Measurements from ENCODE around the gene TBX18. TPM values are rescaled to one million over a fixed set of nuclear protein-coding genes. Genes with fewer than 3 reads are reported as not detected.
A peak's percentile ranks its signal among the peaks of the same experiment; 100 is the strongest.

The TBX18 gene
- total and polyA plus RNA-seq, 4 experiments from 2014 or later: not detected

GRCh38 chr6:84667252-84668213, 96.9 kb downstream of the TBX18 start:
- Mint-ChIP-seq H3K36me3 (no peaks in the 10 kb centered on the region), H3K27me3 (no peaks in the 10 kb centered on the region), H3K9me3 (peaks cover 0 to 3% (median under 1%) of the 10 kb centered on the region in 8 donors), H3K4me1 (no peaks in the 10 kb centered on the region), H3K27ac (no peak overlapping the region), H3K4me3 (no peak overlapping the region)
- Histone ChIP-seq H3K36me3 (ENCODE audit: insufficient read depth, low read length) (no peaks in the 10 kb centered on the region), H3K27me3 (ENCODE audit: insufficient read depth, low read length) (no peaks in the 10 kb centered on the region), H3K4me1 (ENCODE audit: insufficient read depth, low read length) (no peaks in the 10 kb centered on the region), H3K4me3 (ENCODE audit: low read length in 2 of 2) (no peak overlapping the region), H3K9me3 (ENCODE audit: control insufficient read depth in 1 of 2, low read length in 2 of 2) (no peaks in the 10 kb centered on the region), H3K27ac (ENCODE audit: low read depth, low read length) (no peak overlapping the region)
- ChIA-PET POLR2A (ENCODE audit: partially characterized antibody) (no interaction called here), CTCF (ENCODE audit: partially characterized antibody) (no interaction called here)
- intact Hi-C loops (cut with micrococcal nuclease): no loop called here
- DNase-seq: no peak

GRCh38 chr6:84665401-84665800, 99.0 kb downstream of the TBX18 start:
- H3K4me1 ChIP-seq (ENCODE audit: insufficient read depth, low read length): no peaks in the 10 kb centered on the region
- DNase-seq: no peak
- Mint-ChIP-seq H3K27ac (no peak overlapping the region), H3K9me3 (peaks cover 0 to 3% (median 0%) of the 10 kb centered on the region in 8 donors), H3K36me3 (no peaks in the 10 kb centered on the region), H3K4me1 (no peaks in the 10 kb centered on the region), H3K27me3 (no peaks in the 10 kb centered on the region), H3K4me3 (no peak overlapping the region)
- no peaks in the 10 kb centered on the region for H3K27me3 ChIP-seq (ENCODE audit: insufficient read depth, low read length)
- ChIA-PET POLR2A (ENCODE audit: partially characterized antibody) (no interaction called here), CTCF (ENCODE audit: partially characterized antibody) (no interaction called here)
- intact Hi-C loops (cut with micrococcal nuclease): no loop called here
- H3K27ac ChIP-seq (ENCODE audit: low read depth, low read length): no peak overlapping the region
- H3K36me3 ChIP-seq (ENCODE audit: insufficient read depth, low read length): no peaks in the 10 kb centered on the region
- H3K9me3 ChIP-seq (ENCODE audit: control insufficient read depth in 1 of 2, low read length in 2 of 2): no peaks in the 10 kb centered on the region
- no peak overlapping the region for H3K4me3 ChIP-seq (ENCODE audit: low read length in 2 of 2)

- Mint-ChIP-seq H3K9me3 (peaks cover 0 to 3% (median 0%) of the 10 kb centered on the region in 8 donors), H3K27me3 (peaks cover 0 to 1% of the 10 kb centered on the region in 2 donors), H3K4me3 (no peak overlapping the region), H3K27ac (no peak overlapping the region), H3K4me1 (no peaks in the 10 kb centered on the region), H3K36me3 (no peaks in the 10 kb centered on the region)
- ChIA-PET CTCF (ENCODE audit: partially characterized antibody) (no interaction called here), POLR2A (ENCODE audit: partially characterized antibody) (no interaction called here)
- Histone ChIP-seq H3K27ac (ENCODE audit: low read depth, low read length) (no peak overlapping the region), H3K4me3 (ENCODE audit: low read length in 2 of 2) (no peak overlapping the region), H3K36me3 (ENCODE audit: insufficient read depth, low read length) (no peaks in the 10 kb centered on the region), H3K4me1 (ENCODE audit: insufficient read depth, low read length) (no peaks in the 10 kb centered on the region), H3K9me3 (ENCODE audit: control insufficient read depth in 1 of 2, low read length in 2 of 2) (no peaks in the 10 kb centered on the region), H3K27me3 (ENCODE audit: insufficient read depth, low read length) (no peaks in the 10 kb centered on the region)
- no peak for DNase-seq
- intact Hi-C loops (cut with micrococcal nuclease): no loop called here
These were observed 100.5 kb downstream of the TBX18 start for GRCh38 chr6:84663866-84664265.

GRCh38 chr6:84657486-84657885, 106.9 kb downstream of the TBX18 start:
- Histone ChIP-seq H3K36me3 (ENCODE audit: insufficient read depth, low read length) (no peaks in the 10 kb centered on the region), H3K9me3 (ENCODE audit: control insufficient read depth in 1 of 2, low read length in 2 of 2) (no peaks in the 10 kb centered on the region), H3K4me1 (ENCODE audit: insufficient read depth, low read length) (no peaks in the 10 kb centered on the region), H3K27me3 (ENCODE audit: insufficient read depth, low read length) (no peaks in the 10 kb centered on the region), H3K4me3 (ENCODE audit: low read length in 2 of 2) (no peak overlapping the region), H3K27ac (ENCODE audit: low read depth, low read length) (no peak overlapping the region)
- intact Hi-C loops (cut with micrococcal nuclease): no loop called here
- Mint-ChIP-seq H3K4me3 (no peak overlapping the region), H3K27me3 (peaks cover 0 to 1% of the 10 kb centered on the region in 2 donors), H3K4me1 (no peaks in the 10 kb centered on the region), H3K27ac (peak overlapping the region in 1 of 7 donors; percentile 62), H3K9me3 (no peaks in the 10 kb centered on the region), H3K36me3 (no peaks in the 10 kb centered on the region)
- CTCF ChIA-PET (ENCODE audit: partially characterized antibody): no interaction called here
- POLR2A ChIA-PET (ENCODE audit: partially characterized antibody): no interaction called here
- no peak for DNase-seq

GRCh38 chr6:84657025-84657424, 107.4 kb downstream of the TBX18 start:
- H3K4me3 ChIP-seq (ENCODE audit: low read length in 2 of 2): no peak overlapping the region
- Mint-ChIP-seq H3K4me1 (no peaks in the 10 kb centered on the region), H3K27me3 (peaks cover 0 to 1% of the 10 kb centered on the region in 2 donors), H3K4me3 (no peak overlapping the region), H3K36me3 (no peaks in the 10 kb centered on the region), H3K9me3 (no peaks in the 10 kb centered on the region), H3K27ac (no peak overlapping the region)
- no peaks in the 10 kb centered on the region for H3K27me3 ChIP-seq (ENCODE audit: insufficient read depth, low read length)
- no peaks in the 10 kb centered on the region for H3K4me1 ChIP-seq (ENCODE audit: insufficient read depth, low read length)
- no peaks in the 10 kb centered on the region for H3K9me3 ChIP-seq (ENCODE audit: control insufficient read depth in 1 of 2, low read length in 2 of 2)
- no peak for DNase-seq
- H3K36me3 ChIP-seq (ENCODE audit: insufficient read depth, low read length): no peaks in the 10 kb centered on the region
- H3K27ac ChIP-seq (ENCODE audit: low read depth, low read length): no peak overlapping the region
- POLR2A ChIA-PET (ENCODE audit: partially characterized antibody): no interaction called here
- CTCF ChIA-PET (ENCODE audit: partially characterized antibody): no interaction called here
- intact Hi-C loops (cut with micrococcal nuclease): no loop called here

- intact Hi-C loops (cut with micrococcal nuclease): no loop called here
- no peaks in the 10 kb centered on the region for H3K4me1 ChIP-seq (ENCODE audit: insufficient read depth, low read length)
- no peaks in the 10 kb centered on the region for H3K27me3 ChIP-seq (ENCODE audit: insufficient read depth, low read length)
- H3K36me3 ChIP-seq (ENCODE audit: insufficient read depth, low read length): no peaks in the 10 kb centered on the region
- DNase-seq: no peak
- no peaks in the 10 kb centered on the region for H3K36me3 Mint-ChIP-seq
- no peaks in the 10 kb centered on the region for H3K9me3 ChIP-seq (ENCODE audit: control insufficient read depth in 1 of 2, low read length in 2 of 2)
- H3K4me3 ChIP-seq (ENCODE audit: low read length in 2 of 2): no peak overlapping the region
- H3K27me3 Mint-ChIP-seq: no peaks in the 10 kb centered on the region
- no peaks in the 10 kb centered on the region for H3K4me1 Mint-ChIP-seq
- no peak overlapping the region for H3K27ac ChIP-seq (ENCODE audit: low read depth, low read length)
- CTCF ChIA-PET (ENCODE audit: partially characterized antibody): no interaction called here
- no peak overlapping the region for H3K4me3 Mint-ChIP-seq
- POLR2A ChIA-PET (ENCODE audit: partially characterized antibody): no interaction called here
- no peak overlapping the region for H3K27ac Mint-ChIP-seq
- H3K9me3 Mint-ChIP-seq: peaks cover 0 to 6% (median 1%) of the 10 kb centered on the region in 8 donors
These were observed 111.3 kb downstream of the TBX18 start for GRCh38 chr6:84653027-84653551.

GRCh38 chr6:84652356-84653026, 111.9 kb downstream of the TBX18 start:
- H3K36me3 Mint-ChIP-seq: no peaks in the 10 kb centered on the region
- intact Hi-C loops (cut with micrococcal nuclease): no loop called here

More at GRCh38 chr6:84652356-84653026, 111.9 kb downstream of the TBX18 start:
- H3K9me3 Mint-ChIP-seq: peaks cover 0 to 6% (median 1%) of the 10 kb centered on the region in 8 donors
- Histone ChIP-seq H3K27me3 (ENCODE audit: insufficient read depth, low read length) (no peaks in the 10 kb centered on the region), H3K9me3 (ENCODE audit: control insufficient read depth in 1 of 2, low read length in 2 of 2) (no peaks in the 10 kb centered on the region), H3K4me1 (ENCODE audit: insufficient read depth, low read length) (no peaks in the 10 kb centered on the region), H3K4me3 (ENCODE audit: low read length in 2 of 2) (no peak overlapping the region), H3K27ac (ENCODE audit: low read depth, low read length) (no peak overlapping the region), H3K36me3 (ENCODE audit: insufficient read depth, low read length) (no peaks in the 10 kb centered on the region)
- ChIA-PET CTCF (ENCODE audit: partially characterized antibody) (no interaction called here), POLR2A (ENCODE audit: partially characterized antibody) (no interaction called here)
- H3K27ac Mint-ChIP-seq: no peak overlapping the region
- DNase-seq: no peak
- H3K4me1 Mint-ChIP-seq: no peaks in the 10 kb centered on the region
- no peak overlapping the region for H3K4me3 Mint-ChIP-seq
- no peaks in the 10 kb centered on the region for H3K27me3 Mint-ChIP-seq

Measured in CD4-positive, alpha-beta memory T cell (primary cell).